ENCODE results near the gene TAPBPL. TPM values are rescaled to one million over a fixed set of nuclear protein-coding genes. Genes with fewer than 3 reads are reported as not detected.

TAPBPL gene
- total RNA-seq, result 3.8 and 13.5 TPM in 2 replicates

GRCh38 chr12:6451348-6452244, at the start of gene TAPBPL:
Gene TAPBPL, plus strand, starts transcription at chr12:6452042. Its CDS starts 207 bp downstream, at chr12:6452249.

GRCh38 chr12:6444704-6445688, 6.8 kb upstream of the TAPBPL start, which contains the start of gene CD27:
Gene CD27, plus strand, starts transcription at chr12:6444955. Its CDS starts 141 bp downstream, at chr12:6445096.

GRCh38 chr12:6470375-6471163, 18.7 kb downstream of the TAPBPL start, which contains the start of gene VAMP1:
Gene VAMP1, minus strand, starts transcription at chr12:6470677. Its CDS starts 146 bp downstream, at chr12:6470531.

GRCh38 chr12:6492838-6493496, 41.1 kb downstream of the TAPBPL start, which contains the start of gene MRPL51:
Gene MRPL51, minus strand, starts transcription at chr12:6493262. Its CDS starts 126 bp downstream, at chr12:6493136.

GRCh38 chr12:6493497-6494257, 41.8 kb downstream of the TAPBPL start, which contains the start of gene NCAPD2:
Gene NCAPD2, plus strand, starts transcription at chr12:6494102. Its CDS starts 997 bp downstream, at chr12:6495099.

Other genes starting within 250 kb of the TAPBPL start
- gene PLEKHG6, start 141.4 kb upstream of the TAPBPL start, total RNA-seq, result under 0.01 TPM in 1 of 2 replicates, not detected in the other
- 91.3 and 116 TPM in 2 replicates for gene TNFRSF1A, start 110.0 kb upstream of the TAPBPL start, total RNA-seq
- 0.58 and 1.4 TPM in 2 replicates for gene SCNN1A, start 76.5 kb upstream of the TAPBPL start, total RNA-seq
- gene LTBR, start 67.9 kb upstream of the TAPBPL start, total RNA-seq, result 36.8 and 71.0 TPM in 2 replicates
- not detected in 2 replicates for gene CD27, start 7.1 kb upstream of the TAPBPL start, total RNA-seq
- 2.7 and 3.7 TPM in 2 replicates for gene VAMP1, start 18.6 kb downstream of the TAPBPL start, total RNA-seq
- 86.8 and 164 TPM in 2 replicates for gene MRPL51, start 41.2 kb downstream of the TAPBPL start, total RNA-seq
- gene NCAPD2, start 42.1 kb downstream of the TAPBPL start, total RNA-seq, result 27.6 and 102 TPM in 2 replicates
- 10,543 and 12,698 TPM in 2 replicates for gene GAPDH, start 82.5 kb downstream of the TAPBPL start, total RNA-seq
- 9.0 and 21.4 TPM in 2 replicates for gene IFFO1, start 104.0 kb downstream of the TAPBPL start, total RNA-seq
- 16.3 and 29.1 TPM in 2 replicates for gene NOP2, start 116.2 kb downstream of the TAPBPL start, total RNA-seq
- 152 and 224 TPM in 2 replicates for gene CHD4, start 155.3 kb downstream of the TAPBPL start, total RNA-seq
- not detected in 2 replicates for gene LPAR5, start 183.9 kb downstream of the TAPBPL start, total RNA-seq
- under 0.01 TPM in 1 of 2 replicates, not detected in the other for gene ACRBP, start 195.4 kb downstream of the TAPBPL start, total RNA-seq
- 19.7 and 33.5 TPM in 2 replicates for gene ING4, start 211.1 kb downstream of the TAPBPL start, total RNA-seq
- 9.0 and 11.3 TPM in 2 replicates for gene ZNF384, start 237.3 kb downstream of the TAPBPL start, total RNA-seq
- gene PIANP, start 248.8 kb downstream of the TAPBPL start, total RNA-seq, result under 0.01 TPM in 2 replicates

All from regular cardiac myocyte (primary cell).